HCT116 (cell line): ENCODE results near the gene BORCS5. TPM values are rescaled to one million over a fixed set of nuclear protein-coding genes. Genes with fewer than 3 reads are reported as not detected.

ENCODE experiments used
- ATAC-seq: fragments of 200-7000 bp; cut with Tn5 transposase; 2 replicates; pipeline ENCODE4 v1.9.1; 2020; ENCODE audit warnings: mild to moderate bottlenecking, moderate library complexity
- BruUV-seq: library from RNA; stranded (reverse); fragments of 400-500 nt; replicated peaks from 2 replicates; lab custom pipeline; 2021; lab: Mats Ljungman, UMichigan
- CTCF ChIA-PET: fragments of 300-600 bp; sonication (Branson Sonifier 250); formaldehyde crosslinking; loops from one replicate; lab custom pipeline; 2021; ENCODE audit warnings: antibody characterized with exemption; lab: Charles Lee
- POLR2A ChIA-PET: fragments of 300-600, 350-600 bp; sonication (Branson Sonifier 250); formaldehyde crosslinking; loops from one replicate; lab custom pipeline; 2021; ENCODE audit warnings: antibody characterized with exemption; lab: Charles Lee
- RAD21 ChIA-PET, 2 experiments: fragments of 300-600 bp; sonication (Branson Sonifier 250); formaldehyde crosslinking; loops; one replicate each; lab custom pipeline; 2023; ENCODE audit warnings: low total read pairs in 2 of 2; ENCODE audit not compliant: uncharacterized antibody in 2 of 2, unreplicated experiment in 2 of 2, low non-redundant PET in 1 of 2; lab: Charles Lee
- DNase-seq: peaks from one replicate; pipeline ENCODE4 v3.0.0-alpha.2; 2010; ENCODE audit warnings: low read depth, low spot score
- H2AFZ ChIP-seq: fragments of 200-600 bp; shearing (Covaris generic), sonication (generic); 2 replicates; pipeline ENCODE4 v1.6.1; 2017; ENCODE audit warnings: low read depth, mixed run types, mixed read lengths, antibody characterized with exemption, low read length; ENCODE audit not compliant: poor library complexity, severe bottlenecking
- H3K27ac ChIP-seq: 2 replicates; pipeline ENCODE4 v1.5.1; 2012; ENCODE audit warnings: low read depth, low read length
- H3K27me3 ChIP-seq: fragments of 200-600 bp; sonication (generic); 2 replicates; pipeline ENCODE4 v1.6.1; 2016; ENCODE audit warnings: mixed run types, low read length, mixed read lengths; ENCODE audit not compliant: insufficient read depth
- H3K36me3 ChIP-seq, 2 experiments: fragments of 200-500 bp in 1 of 2; fragments of 200-600 bp in 1 of 2; sonication (Bioruptor generic) in 1 of 2; sonication (generic) in 1 of 2; 2 replicates each; pipeline versions ENCODE4 v1.5.1 to v1.6.1; 2014 to 2016; ENCODE audit warnings: low read length in 2 of 2, inconsistent platforms in 1 of 2, mixed read lengths in 1 of 2, mixed run types in 1 of 2; ENCODE audit not compliant: insufficient read depth in 2 of 2, control insufficient read depth in 1 of 2
- H3K4me1 ChIP-seq, 2 experiments: fragments of 200-600 bp in 1 of 2; sonication (generic) in 1 of 2; 2 replicates each; pipeline versions ENCODE4 v1.5.1 to v1.6.1; 2012 to 2017; ENCODE audit warnings: low read length in 2 of 2, inconsistent platforms in 1 of 2, mild to moderate bottlenecking in 1 of 2, mixed read lengths in 1 of 2, mixed run types in 1 of 2, moderate library complexity in 1 of 2; ENCODE audit not compliant: insufficient read depth in 2 of 2, control insufficient read depth in 1 of 2
- H3K4me2 ChIP-seq: fragments of 200-600 bp; sonication (generic); 2 replicates; pipeline ENCODE4 v1.6.1; 2017; ENCODE audit warnings: mixed run types, low read length, mixed read lengths
- H3K4me3 ChIP-seq, 2 experiments: fragments of 200-600 bp in 1 of 2; sonication (generic) in 1 of 2; replicated peaks in 1 of 2; 2 replicates each; pipeline ENCODE4 v1.5.1; 2011 to 2016; ENCODE audit warnings: low read length in 2 of 2, control low read depth in 1 of 2, low read depth in 1 of 2, mild to moderate bottlenecking in 1 of 2, mixed read lengths in 1 of 2, mixed run types in 1 of 2
- H3K79me2 ChIP-seq: fragments of 200-600 bp; sonication (generic); 2 replicates; pipeline ENCODE4 v1.6.1; 2017; ENCODE audit warnings: mild to moderate bottlenecking, mixed run types, low read length, moderate library complexity, mixed read lengths; ENCODE audit not compliant: insufficient read depth
- H3K9ac ChIP-seq: fragments of 200-600 bp; sonication (generic); 2 replicates; pipeline ENCODE4 v1.6.1; 2016; ENCODE audit warnings: low read length, mixed read lengths
- H3K9me2 ChIP-seq: fragments of 200-600 bp; sonication (generic), shearing (Covaris generic); 2 replicates; pipeline ENCODE4 v1.6.1; 2017; ENCODE audit warnings: mixed run types, mild to moderate bottlenecking, moderate library complexity; ENCODE audit not compliant: insufficient read depth
- H3K9me3 ChIP-seq, 2 experiments: fragments of 200-500 bp in 1 of 2; fragments of 200-600 bp in 1 of 2; sonication (Bioruptor generic) in 1 of 2; sonication (generic) in 1 of 2; 2 replicates each; pipeline ENCODE4 v1.6.1; 2014 to 2017; ENCODE audit warnings: low read length in 2 of 2, mixed read lengths in 2 of 2, inconsistent platforms in 1 of 2, low read depth in 1 of 2, mild to moderate bottlenecking in 1 of 2, mixed run types in 1 of 2, moderate library complexity in 1 of 2; ENCODE audit not compliant: control insufficient read depth in 1 of 2, insufficient read depth in 1 of 2
- H4K20me1 ChIP-seq: fragments of 200-600 bp; sonication (generic), shearing (Covaris generic); 2 replicates; pipeline ENCODE4 v1.6.1; 2017; ENCODE audit warnings: mixed run types, mild to moderate bottlenecking, moderate library complexity; ENCODE audit not compliant: insufficient read depth
- ATF3 ChIP-seq: IDR thresholded peaks from 2 replicates; pipeline ENCODE4 v1.6.1; 2012
- POLR2AphosphoS5 ChIP-seq: IDR thresholded peaks from 2 replicates; pipeline ENCODE4 v1.6.1; 2011; ENCODE audit warnings: mild to moderate bottlenecking, low read depth, low read length, moderate library complexity
- RAD21 ChIP-seq: IDR thresholded peaks from 2 replicates; pipeline ENCODE4 v1.6.1; 2012; ENCODE audit warnings: low read depth, mild to moderate bottlenecking
- SIN3A ChIP-seq: IDR thresholded peaks from 2 replicates; pipeline ENCODE4 v1.6.1; 2012; ENCODE audit warnings: low read depth
- ZFX ChIP-seq: fragments of 450-650 bp; IDR thresholded peaks from 2 replicates; pipeline ENCODE4 v1.6.1; 2017
- intact Hi-C: fragments of 100-400 bp; cut with micrococcal nuclease; formaldehyde crosslinking; loops from 2 replicates; pipeline ENCODE4 v1.10.0; 2022
- total RNA-seq: library from RNA; stranded (reverse); gene quantifications from one replicate; pipeline ENCODE4 v1.2.1, GENCODE V29; 2021; ENCODE audit not compliant: unreplicated experiment

Gene BORCS5
- total RNA-seq, 1 experiment from 2014 or later: 8.7 TPM

- H3K27me3 ChIP-seq: no peaks in the 10 kb centered on the region
- BruUV-seq: no TSS peak
- TF ChIP-seq SIN3A (no peak), ZFX (no peak), POLR2AphosphoS5 (no peak)
- 0 out of 4 replicates have a peak, but pooled peaks cover 0 to 4% of the 10 kb centered on the region in 2 experiments for H3K4me1 ChIP-seq
- RAD21 ChIA-PET: no interaction called here
- CTCF ChIA-PET: interaction anchor here (1.2 kb wide), 1 partner anchor 126 kb away, joined by 4 read pairs; no protein-coding TSS in a partner anchor
- H3K9me2 ChIP-seq: no peaks in the 10 kb centered on the region
- ATAC-seq (no peak), DNase-seq (no peak)
- no peaks in the 10 kb centered on the region for H3K36me3 ChIP-seq
- POLR2A ChIA-PET: no interaction called here
- no peak overlapping the region for H3K27ac ChIP-seq
- no peak overlapping the region for H2AFZ ChIP-seq
- no peak overlapping the region for H3K4me2 ChIP-seq
- H3K9ac ChIP-seq: no peak overlapping the region
- H3K79me2 ChIP-seq: no peaks in the 10 kb centered on the region; the same call in 1 of the 2 replicates
- no peaks in the 10 kb centered on the region for H4K20me1 ChIP-seq
- intact Hi-C loops: no loop called here
- H3K9me3 ChIP-seq: no peaks in the 10 kb centered on the region
- no peak overlapping the region for H3K4me3 ChIP-seq
These were observed 145.9 kb downstream of the BORCS5 start for GRCh38 chr12:12502815-12503151.

GRCh38 chr12:12503384-12504078, 146.7 kb downstream of the BORCS5 start:
- ChIA-PET POLR2A (no interaction called here), RAD21 (no interaction called here), CTCF (interaction anchor here (1.2 kb wide), 1 partner anchor 127 kb away, joined by 4 read pairs; no protein-coding TSS in a partner anchor)
- Histone ChIP-seq H2AFZ (no peak overlapping the region), H3K4me2 (no peak overlapping the region), H3K9ac (no peak overlapping the region), H3K27me3 (no peaks in the 10 kb centered on the region), H3K9me2 (no peaks in the 10 kb centered on the region), H3K4me3 (no peak overlapping the region), H4K20me1 (no peaks in the 10 kb centered on the region), H3K27ac (no peak overlapping the region), H3K9me3 (no peaks in the 10 kb centered on the region), H3K36me3 (no peaks in the 10 kb centered on the region), H3K4me1 (0 out of 4 replicates have a peak, but pooled peaks cover 0 to 4% of the 10 kb centered on the region in 2 experiments), H3K79me2 (no peaks in the 10 kb centered on the region; the same call in 1 of the 2 replicates)
- intact Hi-C loops: no loop called here
- no peak for ATAC-seq
- TF ChIP-seq ATF3 (no peak), RAD21 (peak; percentile 11; the same call in 1 of the 2 replicates)
- BruUV-seq: no TSS peak
- no peak for DNase-seq
